IgD-negative memory B cell (primary cell): Measurements from ENCODE around the gene TEP1. TPM values are rescaled to one million over a fixed set of nuclear protein-coding genes. Genes with fewer than 3 reads are reported as not detected.

ENCODE experiments used
- H3K27ac Mint-ChIP-seq, 3 donors: one replicate each; pipeline ENCODE4 v1.8.0; 2020 to 2022; ENCODE audit warnings: mild to moderate bottlenecking in 3 of 3, mixed read lengths in 3 of 3, moderate library complexity in 1 of 3
- H3K27me3 Mint-ChIP-seq: one replicate; pipeline ENCODE4 v1.8.0; 2021; ENCODE audit warnings: mixed read lengths
- H3K36me3 Mint-ChIP-seq: one replicate; pipeline ENCODE4 v1.8.0; 2020; ENCODE audit warnings: mild to moderate bottlenecking, mixed read lengths
- H3K4me1 Mint-ChIP-seq, 3 donors: one replicate each; pipeline ENCODE4 v1.8.0; 2020 to 2022; ENCODE audit warnings: mixed read lengths in 3 of 3, mild to moderate bottlenecking in 1 of 3
- H3K4me3 Mint-ChIP-seq, 4 donors: one replicate each; pipeline ENCODE4 v1.8.0; 2020 to 2022; ENCODE audit warnings: mild to moderate bottlenecking in 4 of 4, mixed read lengths in 4 of 4, moderate library complexity in 3 of 4
- H3K9me3 Mint-ChIP-seq, 3 donors: one replicate each; pipeline ENCODE4 v1.8.0; 2020 to 2021; ENCODE audit warnings: mixed read lengths in 3 of 3, mild to moderate bottlenecking in 1 of 3
- polyA plus RNA-seq: library from polyadenylated mRNA; unstranded; fragments of 300-500 nt; fragmentation: Illumina TruSeq; gene quantifications from one replicate; pipeline ENCODE4 v1.2.3, GENCODE V29; 2021

The TEP1 gene
- polyA plus RNA-seq, 1 donor from 2014 or later = 17.8 TPM

- no peaks in the 10 kb centered on the region for H3K36me3 Mint-ChIP-seq
- no peaks in the 10 kb centered on the region for H3K9me3 Mint-ChIP-seq
- peak overlapping the region in 2 of 4 donors; percentile 39 to 61 for H3K4me3 Mint-ChIP-seq
- peak overlapping the region; percentile 58 to 74 (median 63) for H3K27ac Mint-ChIP-seq
- H3K27me3 Mint-ChIP-seq = no peaks in the 10 kb centered on the region
- peaks cover 19 to 34% (median 28%) of the 10 kb centered on the region in 3 donors for H3K4me1 Mint-ChIP-seq
Measured at GRCh38 chr14:20327005-20327869, 86.1 kb downstream of the TEP1 start.

DNA sequence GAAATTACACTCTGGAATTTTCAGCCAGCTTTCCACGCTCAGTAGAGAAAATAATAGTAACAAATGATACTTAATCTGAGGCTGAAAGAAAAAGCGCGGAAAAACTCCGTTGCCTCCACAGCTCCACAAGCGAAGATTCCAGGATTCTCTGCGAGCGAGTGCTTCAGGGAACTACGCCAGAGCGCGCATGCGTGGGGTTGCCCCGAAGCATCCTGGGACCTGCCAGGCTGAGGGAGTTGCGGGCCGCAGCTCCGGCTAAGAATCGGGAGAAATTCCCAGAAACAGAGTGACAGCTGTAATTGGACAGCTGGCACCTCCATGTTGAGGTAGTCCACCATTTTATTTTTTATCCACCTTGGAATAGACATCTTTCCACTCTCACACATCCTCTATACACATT is 95.6 kb downstream of the TEP1 start:
- Mint-ChIP-seq H3K4me1 (peaks cover 0 to 1% (median 0%) of the 10 kb centered on the region in 3 donors), H3K27me3 (no peaks in the 10 kb centered on the region), H3K4me3 (no peak overlapping the region)

More for the DNA sequence above, 95.6 kb downstream of the TEP1 start:
- Mint-ChIP-seq H3K36me3 (peaks cover 9% of the 10 kb centered on the region), H3K27ac (peak overlapping the region in 1 of 3 donors; percentile 40), H3K9me3 (no peaks in the 10 kb centered on the region)

Other genes starting within 250 kb of the TEP1 start
- not detected for gene OR11G2, start 222.6 kb downstream of the TEP1 start, polyA plus RNA-seq
- gene OR11H6, start 189.8 kb downstream of the TEP1 start, polyA plus RNA-seq = not detected
- not detected for gene OR11H7, start 184.5 kb downstream of the TEP1 start, polyA plus RNA-seq
- gene OR11H4, start 174.2 kb downstream of the TEP1 start, polyA plus RNA-seq = not detected
- gene TTC5, start 107.5 kb downstream of the TEP1 start, polyA plus RNA-seq = 24.1 TPM
- gene CCNB1IP1, start 80.2 kb downstream of the TEP1 start, polyA plus RNA-seq = 17.6 TPM
- 10.1 TPM for gene PARP2, start 69.9 kb downstream of the TEP1 start, polyA plus RNA-seq
- gene KLHL33, start 22.7 kb upstream of the TEP1 start, polyA plus RNA-seq = 0.10 TPM
- 50.8 TPM for gene OSGEP, start 41.3 kb upstream of the TEP1 start, polyA plus RNA-seq
- 143 TPM for gene APEX1, start 41.7 kb upstream of the TEP1 start, polyA plus RNA-seq
- 63.7 TPM for gene PIP4P1, start 47.9 kb upstream of the TEP1 start, polyA plus RNA-seq
- 37.6 TPM for gene PNP, start 55.9 kb upstream of the TEP1 start, polyA plus RNA-seq
- 0.19 TPM for gene RNASE10, start 92.0 kb upstream of the TEP1 start, polyA plus RNA-seq
- not detected for gene RNASE9, start 147.5 kb upstream of the TEP1 start, polyA plus RNA-seq
- not detected for gene RNASE11, start 174.5 kb upstream of the TEP1 start, polyA plus RNA-seq
- gene RNASE12, start 177.9 kb upstream of the TEP1 start, polyA plus RNA-seq = not detected
- not detected for gene OR6S1, start 228.2 kb upstream of the TEP1 start, polyA plus RNA-seq